ENCODE data around the gene GAS6.

The GAS6 gene

DNA sequence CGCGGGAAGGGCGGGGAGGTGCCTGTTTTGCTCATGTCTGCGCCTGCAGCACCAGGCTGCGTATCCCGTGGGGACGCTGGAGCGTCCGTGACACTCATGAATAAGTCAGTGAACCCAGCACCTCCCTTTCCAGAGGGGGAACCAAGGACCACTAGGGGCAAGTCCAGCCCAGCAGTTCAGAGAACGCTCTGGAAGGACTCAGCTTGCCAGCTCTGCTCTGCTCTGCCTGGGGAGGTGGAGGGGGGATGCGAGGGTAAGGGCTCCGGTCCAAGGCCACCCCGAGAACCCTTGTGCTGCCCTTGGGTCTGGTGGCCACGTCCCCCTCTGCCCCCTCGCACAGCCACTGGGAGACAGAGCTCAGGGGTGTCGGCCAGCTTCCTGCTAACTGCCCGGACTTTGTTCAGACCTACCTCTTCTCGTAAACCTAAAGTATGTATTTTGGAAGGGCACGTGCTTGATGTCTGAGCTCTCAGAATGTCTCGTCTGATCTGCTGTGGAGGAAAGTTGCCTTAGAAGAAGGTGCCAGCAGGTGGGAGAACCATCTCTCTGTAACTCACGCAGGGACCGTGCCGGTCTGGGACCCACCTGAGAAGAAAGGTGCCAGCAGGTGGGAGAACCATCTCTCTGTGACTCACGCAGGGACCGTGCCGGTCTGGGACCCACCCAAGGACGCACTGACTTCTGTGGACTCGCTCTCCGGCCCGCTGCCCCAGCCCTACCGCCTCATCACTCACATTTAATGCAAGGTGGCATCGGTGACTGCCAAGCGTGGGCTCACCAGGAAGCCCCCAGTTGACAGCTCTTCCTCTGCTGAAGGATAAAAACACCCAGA, 70.8 kb downstream of the GAS6 start:
- Histone ChIP-seq H3K27ac (ENCODE audit: extremely low read depth, low read depth, low read length) (no peak overlapping the region), H3K9me3 (ENCODE audit: control insufficient read depth, insufficient read depth, low read depth, low read length) (no peaks in the 10 kb centered on the region), H3K4me1 (ENCODE audit: control insufficient read depth, insufficient read depth, low read length) (no peaks in the 10 kb centered on the region), H3K36me3 (ENCODE audit: control insufficient read depth in 2 of 2, insufficient read depth in 1 of 2, low read length in 2 of 2) (no peaks in the 10 kb centered on the region), H3K4me3 (ENCODE audit: low read depth, low read length) (no peak overlapping the region)
- TF ChIP-seq, protein P1, sequence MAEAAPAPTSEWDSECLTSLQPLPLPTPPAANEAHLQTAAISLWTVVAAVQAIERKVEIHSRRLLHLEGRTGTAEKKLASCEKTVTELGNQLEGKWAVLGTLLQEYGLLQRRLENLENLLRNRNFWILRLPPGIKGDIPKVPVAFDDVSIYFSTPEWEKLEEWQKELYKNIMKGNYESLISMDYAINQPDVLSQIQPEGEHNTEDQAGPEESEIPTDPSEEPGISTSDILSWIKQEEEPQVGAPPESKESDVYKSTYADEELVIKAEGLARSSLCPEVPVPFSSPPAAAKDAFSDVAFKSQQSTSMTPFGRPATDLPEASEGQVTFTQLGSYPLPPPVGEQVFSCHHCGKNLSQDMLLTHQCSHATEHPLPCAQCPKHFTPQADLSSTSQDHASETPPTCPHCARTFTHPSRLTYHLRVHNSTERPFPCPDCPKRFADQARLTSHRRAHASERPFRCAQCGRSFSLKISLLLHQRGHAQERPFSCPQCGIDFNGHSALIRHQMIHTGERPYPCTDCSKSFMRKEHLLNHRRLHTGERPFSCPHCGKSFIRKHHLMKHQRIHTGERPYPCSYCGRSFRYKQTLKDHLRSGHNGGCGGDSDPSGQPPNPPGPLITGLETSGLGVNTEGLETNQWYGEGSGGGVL (tag by site-specific recombination; IDR thresholded peaks at IDR 0.05), result no peak
- TF ChIP-seq ZNF558 (tag by site-specific recombination; IDR thresholded peaks at IDR 0.05), result no peak
- TF ChIP-seq HOXC10 (CRISPR knock-in tag; IDR thresholded peaks at IDR 0.05), result no peak
- TF ChIP-seq ZNF561 (tag by site-specific recombination; IDR thresholded peaks at IDR 0.05; ENCODE audit: borderline replicate concordance), result no peak
- TF ChIP-seq MZF1 (tag by site-specific recombination; IDR thresholded peaks at IDR 0.05; ENCODE audit: borderline replicate concordance), result no peak
- TF ChIP-seq, protein P2, sequence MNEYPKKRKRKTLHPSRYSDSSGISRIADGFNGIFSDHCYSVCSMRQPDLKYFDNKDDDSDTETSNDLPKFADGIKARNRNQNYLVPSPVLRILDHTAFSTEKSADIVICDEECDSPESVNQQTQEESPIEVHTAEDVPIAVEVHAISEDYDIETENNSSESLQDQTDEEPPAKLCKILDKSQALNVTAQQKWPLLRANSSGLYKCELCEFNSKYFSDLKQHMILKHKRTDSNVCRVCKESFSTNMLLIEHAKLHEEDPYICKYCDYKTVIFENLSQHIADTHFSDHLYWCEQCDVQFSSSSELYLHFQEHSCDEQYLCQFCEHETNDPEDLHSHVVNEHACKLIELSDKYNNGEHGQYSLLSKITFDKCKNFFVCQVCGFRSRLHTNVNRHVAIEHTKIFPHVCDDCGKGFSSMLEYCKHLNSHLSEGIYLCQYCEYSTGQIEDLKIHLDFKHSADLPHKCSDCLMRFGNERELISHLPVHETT (tag by site-specific recombination; IDR thresholded peaks at IDR 0.05), result no peak
- TF ChIP-seq, protein P3, sequence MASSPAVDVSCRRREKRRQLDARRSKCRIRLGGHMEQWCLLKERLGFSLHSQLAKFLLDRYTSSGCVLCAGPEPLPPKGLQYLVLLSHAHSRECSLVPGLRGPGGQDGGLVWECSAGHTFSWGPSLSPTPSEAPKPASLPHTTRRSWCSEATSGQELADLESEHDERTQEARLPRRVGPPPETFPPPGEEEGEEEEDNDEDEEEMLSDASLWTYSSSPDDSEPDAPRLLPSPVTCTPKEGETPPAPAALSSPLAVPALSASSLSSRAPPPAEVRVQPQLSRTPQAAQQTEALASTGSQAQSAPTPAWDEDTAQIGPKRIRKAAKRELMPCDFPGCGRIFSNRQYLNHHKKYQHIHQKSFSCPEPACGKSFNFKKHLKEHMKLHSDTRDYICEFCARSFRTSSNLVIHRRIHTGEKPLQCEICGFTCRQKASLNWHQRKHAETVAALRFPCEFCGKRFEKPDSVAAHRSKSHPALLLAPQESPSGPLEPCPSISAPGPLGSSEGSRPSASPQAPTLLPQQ (tag by site-specific recombination; IDR thresholded peaks at IDR 0.05), result no peak
- POLR2A ChIA-PET, result no interaction called here
- CTCF ChIA-PET, result interaction anchor here (1.0 kb wide), 1 partner anchor 9 kb away, joined by 7 read pairs; no protein-coding TSS in a partner anchor

GRCh38 chr13:113792236-113792770, 71.6 kb downstream of the GAS6 start:
- no peak overlapping the region for H3K27ac ChIP-seq (ENCODE audit: extremely low read depth, low read depth, low read length)
- TF ChIP-seq ZNF138 (tag by site-specific recombination; IDR thresholded peaks at IDR 0.05; ENCODE audit: borderline replicate concordance) (no peak), ZNF223 (tag by site-specific recombination; IDR thresholded peaks at IDR 0.05) (no peak), ZNF37A (tag by site-specific recombination; IDR thresholded peaks at IDR 0.05) (no peak), ZNF548 (tag by site-specific recombination; IDR thresholded peaks at IDR 0.05) (no peak), ZNF10 (tag by site-specific recombination; IDR thresholded peaks at IDR 0.05) (no peak), ZNF768 (tag by site-specific recombination; IDR thresholded peaks at IDR 0.05) (no peak), ZNF830 (tag by site-specific recombination; IDR thresholded peaks at IDR 0.05; ENCODE audit: low read depth) (no peak), ZNF169 (tag by site-specific recombination; IDR thresholded peaks at IDR 0.05) (no peak), ZNF571 (tag by site-specific recombination; IDR thresholded peaks at IDR 0.05) (no peak), ZNF654 (tag by site-specific recombination; IDR thresholded peaks at IDR 0.05; ENCODE audit: low read depth) (no peak), ZNF514 (tag by site-specific recombination; IDR thresholded peaks at IDR 0.05) (no peak), ZBTB21 (tag by site-specific recombination; IDR thresholded peaks at IDR 0.05) (no peak), ZNF214 (tag by site-specific recombination; IDR thresholded peaks at IDR 0.05; ENCODE audit: borderline replicate concordance) (no peak)
- ChIA-PET POLR2A (no interaction called here), CTCF (no interaction called here)
- no peaks in the 10 kb centered on the region for H3K9me3 ChIP-seq (ENCODE audit: control insufficient read depth, insufficient read depth, low read depth, low read length)
- no peaks in the 10 kb centered on the region for H3K4me1 ChIP-seq (ENCODE audit: control insufficient read depth, insufficient read depth, low read length)
- no peak overlapping the region for H3K4me3 ChIP-seq (ENCODE audit: low read depth, low read length)
- H3K36me3 ChIP-seq (ENCODE audit: control insufficient read depth in 2 of 2, insufficient read depth in 1 of 2, low read length in 2 of 2), result no peaks in the 10 kb centered on the region

Measured in HEK293 (cell line).